Endometrial microvascular endothelial cells (primary cell): ENCODE measurements around the gene PARG. TPM values are rescaled to one million over a fixed set of nuclear protein-coding genes. Genes with fewer than 3 reads are reported as not detected.
"Not testable (repeated sequence)": the region's sequence is repeated elsewhere in the genome, so short reads cannot be mapped to it uniquely, and the experiment has no call there.

Source experiments
- in situ Hi-C: cut with HindIII; loops from 2 replicates; pipeline ENCODE4 v1.10.0; 2017; ENCODE audit warnings: low sequenced_read_pairs, low pct_unique_long_range_greater_than_20kb; ENCODE audit errors: inconsistent ontology term
- total RNA-seq: library from RNA; depleted of rRNA; stranded (reverse); fragments of >200 nt; gene quantifications from one replicate; pipeline ENCODE4 v1.2.3, GENCODE V29; 2015; ENCODE audit errors: inconsistent ontology term

PARG gene
- total RNA-seq, 1 donor from 2014 or later, result 13.5 TPM

- in situ Hi-C loops, result no loop called here
Observed at GRCh38 chr10:49834976-49835375, 106.9 kb downstream of the PARG start.

- in situ Hi-C loops, result no loop called here
Observed at GRCh38 chr10:49834201-49834600, 107.6 kb downstream of the PARG start.

GRCh38 chr10:49833168-49833567, 108.7 kb downstream of the PARG start:
- in situ Hi-C loops, result no loop called here

- in situ Hi-C loops, result no loop called here
Observed at GRCh38 chr10:49831352-49832035, 110.3 kb downstream of the PARG start.

GRCh38 chr10:49830846-49831245, 111.0 kb downstream of the PARG start:
- in situ Hi-C loops, result no loop called here

- in situ Hi-C loops, result no loop called here
Observed at GRCh38 chr10:49830016-49830415, 111.8 kb downstream of the PARG start.

- in situ Hi-C loops, result no loop called here
Observed at GRCh38 chr10:49827297-49827696, 114.5 kb downstream of the PARG start.

GRCh38 chr10:49819234-49819958, 122.4 kb downstream of the PARG start:
- in situ Hi-C loops, result no loop called here

GRCh38 chr10:49817845-49818244, 124.0 kb downstream of the PARG start:
- in situ Hi-C loops, result no loop called here

- in situ Hi-C loops, result no loop called here
Observed at GRCh38 chr10:49803988-49804387, 137.8 kb downstream of the PARG start.

GRCh38 chr10:49798275-49798674, 143.6 kb downstream of the PARG start:
- in situ Hi-C loops, result no loop called here

- in situ Hi-C loops, result no loop called here
Observed at GRCh38 chr10:49791100-49791499, 150.7 kb downstream of the PARG start.

GRCh38 chr10:49784681-49785080, 157.1 kb downstream of the PARG start:
- in situ Hi-C loops, result no loop called here

- in situ Hi-C loops, result no loop called here
Observed at GRCh38 chr10:49783645-49784044, 158.2 kb downstream of the PARG start.

GRCh38 chr10:49781247-49781646, 160.6 kb downstream of the PARG start:
- in situ Hi-C loops, result no loop called here

- in situ Hi-C loops, result no loop called here
Observed at GRCh38 chr10:49778197-49778596, 163.6 kb downstream of the PARG start.

- in situ Hi-C loops, result no loop called here
Observed at GRCh38 chr10:49776851-49777250, 165.0 kb downstream of the PARG start.

GRCh38 chr10:49775014-49775413, 166.8 kb downstream of the PARG start:
- in situ Hi-C loops, result no loop called here

GRCh38 chr10:49772944-49773343, 168.9 kb downstream of the PARG start:
- in situ Hi-C loops, result not testable (repeated sequence)

- in situ Hi-C loops, result not testable (repeated sequence)
Observed at GRCh38 chr10:49771046-49771445, 170.8 kb downstream of the PARG start.
